K562 (cell line): ENCODE data around the gene MED19. TPM values are rescaled to one million over a fixed set of nuclear protein-coding genes. Genes with fewer than 3 reads are reported as not detected.
A peak's percentile ranks its signal among the peaks of the same experiment; 100 is the strongest.

Source experiments
- BDP1 ChIP-seq: IDR thresholded peaks from 3 replicates; pipeline ENCODE4 v1.6.1; 2011; ENCODE audit not compliant: insufficient read length, insufficient read depth
- BRCA1 ChIP-seq, 2 experiments: fragments of 450-650 bp in 1 of 2; sonication (generic) in 1 of 2; formaldehyde crosslinking in 1 of 2; IDR thresholded peaks; 2 replicates each; pipeline versions ENCODE4 v1.5.0 to v1.6.1; 2017 to 2020; ENCODE audit warnings: mild to moderate bottlenecking in 1 of 2, missing genetic modification reagents in 1 of 2
- EGR1 ChIP-seq: fragments of 450-650 bp; conservative IDR thresholded peaks from 2 replicates; pipeline ENCODE4 v1.6.1; 2017; ENCODE audit warnings: mild to moderate bottlenecking
- HBP1 ChIP-seq: fragments of 450-650 bp; formaldehyde crosslinking; IDR thresholded peaks from 2 replicates; pipeline ENCODE4 v1.4.0; 2022; ENCODE audit warnings: missing genetic modification characterization
- HEY1 ChIP-seq: fragments of 250-450 bp; sonication (Bioruptor Pico); IDR thresholded peaks from 2 replicates; pipeline ENCODE4 v1.5.0; 2020; ENCODE audit warnings: mild to moderate bottlenecking, moderate library complexity, borderline replicate concordance
- HNRNPLL ChIP-seq: fragments of 200-400 bp; formaldehyde crosslinking; IDR thresholded peaks from 2 replicates; pipeline ENCODE4 v1.6.1; 2017; ENCODE audit warnings: low read length, low read depth, mild to moderate bottlenecking; ENCODE audit not compliant: poor library complexity, severe bottlenecking
- MXI1 ChIP-seq: IDR thresholded peaks from 2 replicates; pipeline ENCODE4 v1.6.1; 2011; ENCODE audit warnings: low read depth, mild to moderate bottlenecking, improper control_type of control experiment, low read length
- NCOA4 ChIP-seq: fragments of 450-650 bp; IDR thresholded peaks from 2 replicates; pipeline ENCODE4 v1.6.1; 2018; ENCODE audit warnings: mild to moderate bottlenecking; ENCODE audit not compliant: partially characterized antibody
- NR2C1 ChIP-seq, 2 experiments: fragments of 450-650 bp; IDR thresholded peaks; 2 replicates each; pipeline ENCODE4 v1.6.1; 2017; ENCODE audit warnings: mild to moderate bottlenecking in 2 of 2, antibody characterized with exemption in 1 of 2, inconsistent platforms in 1 of 2, missing compliant biosample characterization in 1 of 2, missing genetic modification characterization in 1 of 2
- PKNOX1 ChIP-seq: fragments of 450-650 bp; IDR thresholded peaks from 2 replicates; pipeline ENCODE4 v1.6.1; 2016
- SRSF7 ChIP-seq: fragments of 200-400 bp; formaldehyde crosslinking; optimal IDR thresholded peaks from 2 replicates; pipeline ENCODE3; 2017; ENCODE audit warnings: mild to moderate bottlenecking, low read depth, low read length
- TAF7 ChIP-seq: fragments of 450-650 bp; IDR thresholded peaks from 2 replicates; pipeline ENCODE4 v1.6.1; 2016; ENCODE audit warnings: missing genetic modification characterization, missing compliant biosample characterization
- TCFL5 ChIP-seq: fragments of 250-450 bp; sonication (Bioruptor Pico); conservative IDR thresholded peaks from 2 replicates; pipeline ENCODE4 v1.6.1; 2021; ENCODE audit warnings: mild to moderate bottlenecking, moderate library complexity, matching md5 sums
- ZBTB9 ChIP-seq: fragments of 450-650 bp; formaldehyde crosslinking; IDR thresholded peaks from 2 replicates; pipeline ENCODE4 v1.4.0; 2020; ENCODE audit warnings: mild to moderate bottlenecking, moderate library complexity
- ZNF224 ChIP-seq: sonication (generic); formaldehyde crosslinking; IDR thresholded peaks from 2 replicates; pipeline ENCODE4 v1.8.0; 2022; ENCODE audit warnings: mild to moderate bottlenecking, missing genetic modification reagents
- ZSCAN32 ChIP-seq: fragments of 450-650 bp; formaldehyde crosslinking; IDR thresholded peaks from 2 replicates; pipeline ENCODE4 v1.4.0; 2020; ENCODE audit warnings: mild to moderate bottlenecking, moderate library complexity
- ZZZ3 ChIP-seq: fragments of 450-650 bp; IDR thresholded peaks from 2 replicates; pipeline ENCODE4 v1.6.1; 2016; ENCODE audit warnings: antibody characterized with exemption, mild to moderate bottlenecking, moderate library complexity
- polyA plus RNA-seq, 8 experiments: library from polyadenylated mRNA; depleted of rRNA in 4 of 8; stranded (reverse) in 5 of 8; unstranded in 3 of 8; fragments of >200 nt; fragmentation: Nextera tagmentation in 2 of 8; fragmentation: Illumina TruSeq in 1 of 8; extraction: Ambion mirVana in 2 of 8; extraction: Trizol in 1 of 8; gene quantifications; 2 replicates each; pipeline versions ENCODE4 v1.2.1 to v1.2.3, GENCODE V29; 2011 to 2014; ENCODE audit warnings: inconsistent platforms in 1 of 8, missing spikeins in 1 of 8
- total RNA-seq, 7 experiments: library from RNA; depleted of rRNA in 6 of 7; stranded (reverse); fragments of >200 nt in 6 of 7; fragmentation: Illumina TruSeq in 2 of 7; extraction: Trizol in 2 of 7; gene quantifications; 2 replicates each; pipeline versions ENCODE4 v1.2.1 to v1.2.3, GENCODE V29; 2011 to 2021; ENCODE audit warnings: low replicate concordance in 1 of 7
- TF ChIP-seq, protein P1 (sequence below): fragments of 150-350 bp; IDR thresholded peaks from 2 replicates; pipeline ENCODE4 v1.6.1; 2014; ENCODE audit warnings: low read depth, mild to moderate bottlenecking, low read length, borderline replicate concordance
- TF ChIP-seq, protein P2 (sequence below): sonication (generic); IDR thresholded peaks from 2 replicates; pipeline ENCODE4 v1.6.1; 2016
- TF ChIP-seq, protein P3 (sequence below): IDR thresholded peaks from 2 replicates; pipeline ENCODE4 v1.6.1; 2014; ENCODE audit warnings: antibody characterized with exemption

Gene MED19
- total and polyA plus RNA-seq, 9 of the 15 experiments (the other 6 are each of a cell fraction or from before 2014, with no cell fraction given) = 7.3 to 23.5 (median 15.0) TPM

DNA sequence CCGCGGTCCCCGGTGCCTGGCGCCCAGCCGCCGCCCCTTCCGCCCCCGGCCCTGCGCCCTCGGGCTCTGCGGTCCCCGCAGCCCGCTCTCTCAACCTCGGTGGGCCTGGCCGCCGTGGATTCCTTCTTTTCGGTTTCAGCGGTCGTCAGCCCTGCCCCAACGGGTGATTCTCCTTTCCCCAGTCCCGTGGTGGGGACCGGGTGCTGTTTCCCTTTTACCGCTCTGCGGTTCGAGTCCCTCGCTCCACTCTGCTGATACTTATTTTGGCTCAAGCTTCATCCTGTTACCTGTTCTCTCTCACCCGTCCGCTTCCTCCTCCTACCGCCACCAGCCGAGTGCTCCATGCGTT is 43.6 kb downstream of the MED19 start (continued):
- TF ChIP-seq, protein P1, sequence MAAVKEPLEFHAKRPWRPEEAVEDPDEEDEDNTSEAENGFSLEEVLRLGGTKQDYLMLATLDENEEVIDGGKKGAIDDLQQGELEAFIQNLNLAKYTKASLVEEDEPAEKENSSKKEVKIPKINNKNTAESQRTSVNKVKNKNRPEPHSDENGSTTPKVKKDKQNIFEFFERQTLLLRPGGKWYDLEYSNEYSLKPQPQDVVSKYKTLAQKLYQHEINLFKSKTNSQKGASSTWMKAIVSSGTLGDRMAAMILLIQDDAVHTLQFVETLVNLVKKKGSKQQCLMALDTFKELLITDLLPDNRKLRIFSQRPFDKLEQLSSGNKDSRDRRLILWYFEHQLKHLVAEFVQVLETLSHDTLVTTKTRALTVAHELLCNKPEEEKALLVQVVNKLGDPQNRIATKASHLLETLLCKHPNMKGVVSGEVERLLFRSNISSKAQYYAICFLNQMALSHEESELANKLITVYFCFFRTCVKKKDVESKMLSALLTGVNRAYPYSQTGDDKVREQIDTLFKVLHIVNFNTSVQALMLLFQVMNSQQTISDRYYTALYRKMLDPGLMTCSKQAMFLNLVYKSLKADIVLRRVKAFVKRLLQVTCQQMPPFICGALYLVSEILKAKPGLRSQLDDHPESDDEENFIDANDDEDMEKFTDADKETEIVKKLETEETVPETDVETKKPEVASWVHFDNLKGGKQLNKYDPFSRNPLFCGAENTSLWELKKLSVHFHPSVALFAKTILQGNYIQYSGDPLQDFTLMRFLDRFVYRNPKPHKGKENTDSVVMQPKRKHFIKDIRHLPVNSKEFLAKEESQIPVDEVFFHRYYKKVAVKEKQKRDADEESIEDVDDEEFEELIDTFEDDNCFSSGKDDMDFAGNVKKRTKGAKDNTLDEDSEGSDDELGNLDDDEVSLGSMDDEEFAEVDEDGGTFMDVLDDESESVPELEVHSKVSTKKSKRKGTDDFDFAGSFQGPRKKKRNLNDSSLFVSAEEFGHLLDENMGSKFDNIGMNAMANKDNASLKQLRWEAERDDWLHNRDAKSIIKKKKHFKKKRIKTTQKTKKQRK = no peak
- TF ChIP-seq SRSF7 (no peak), TAF7 (no peak), PKNOX1 (no peak), ZBTB9 (CRISPR knock-in tag) (no peak), TCFL5 (CRISPR knock-in tag) (no peak), ZNF224 (no peak), NR2C1 (IDR thresholded peaks at IDR 0.05) (no peak), NR2C1 (tag; IDR thresholded peaks at IDR 0.05) (no peak), NCOA4 (no peak), EGR1 (peak; percentile 53), BDP1 (no peak), BRCA1 (IDR thresholded peaks at IDR 0.05) (no peak), BRCA1 (CRISPR knock-in tag; IDR thresholded peaks at IDR 0.05) (no peak), ZZZ3 (no peak), HEY1 (no peak), HBP1 (CRISPR knock-in tag) (no peak), ZSCAN32 (CRISPR knock-in tag) (no peak), HNRNPLL (no peak), MXI1 (no peak)
- TF ChIP-seq, protein P2, sequence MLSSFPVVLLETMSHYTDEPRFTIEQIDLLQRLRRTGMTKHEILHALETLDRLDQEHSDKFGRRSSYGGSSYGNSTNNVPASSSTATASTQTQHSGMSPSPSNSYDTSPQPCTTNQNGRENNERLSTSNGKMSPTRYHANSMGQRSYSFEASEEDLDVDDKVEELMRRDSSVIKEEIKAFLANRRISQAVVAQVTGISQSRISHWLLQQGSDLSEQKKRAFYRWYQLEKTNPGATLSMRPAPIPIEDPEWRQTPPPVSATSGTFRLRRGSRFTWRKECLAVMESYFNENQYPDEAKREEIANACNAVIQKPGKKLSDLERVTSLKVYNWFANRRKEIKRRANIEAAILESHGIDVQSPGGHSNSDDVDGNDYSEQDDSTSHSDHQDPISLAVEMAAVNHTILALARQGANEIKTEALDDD = no peak
- TF ChIP-seq, protein P3, sequence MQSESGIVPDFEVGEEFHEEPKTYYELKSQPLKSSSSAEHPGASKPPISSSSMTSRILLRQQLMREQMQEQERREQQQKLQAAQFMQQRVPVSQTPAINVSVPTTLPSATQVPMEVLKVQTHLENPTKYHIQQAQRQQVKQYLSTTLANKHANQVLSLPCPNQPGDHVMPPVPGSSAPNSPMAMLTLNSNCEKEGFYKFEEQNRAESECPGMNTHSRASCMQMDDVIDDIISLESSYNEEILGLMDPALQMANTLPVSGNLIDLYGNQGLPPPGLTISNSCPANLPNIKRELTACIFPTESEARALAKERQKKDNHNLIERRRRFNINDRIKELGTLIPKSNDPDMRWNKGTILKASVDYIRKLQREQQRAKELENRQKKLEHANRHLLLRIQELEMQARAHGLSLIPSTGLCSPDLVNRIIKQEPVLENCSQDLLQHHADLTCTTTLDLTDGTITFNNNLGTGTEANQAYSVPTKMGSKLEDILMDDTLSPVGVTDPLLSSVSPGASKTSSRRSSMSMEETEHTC = no peak
